DND-41 (cell line): Measurements from ENCODE around the gene TOX3.

Experiments used
- ATAC-seq: fragments of 200-7000 bp; cut with Tn5 transposase; 3 replicates; pipeline ENCODE4 v1.9.1; 2021; ENCODE audit warnings: low read depth; ENCODE audit not compliant: insufficient read depth
- DNase-seq: peaks from one replicate; pipeline ENCODE4 v3.0.0-alpha.2; 2020
- H2AFZ ChIP-seq: 2 replicates; pipeline ENCODE4 v1.6.0; 2012; ENCODE audit warnings: low read depth, low read length
- H3K27ac ChIP-seq: 2 replicates; pipeline ENCODE4 v1.5.1; 2012; ENCODE audit warnings: low read length, inconsistent platforms
- H3K27me3 ChIP-seq: fragments of 200-600 bp; sonication (generic); 2 replicates; pipeline ENCODE4 v1.6.0; 2012; ENCODE audit warnings: low read length, mild to moderate bottlenecking, inconsistent platforms; ENCODE audit not compliant: insufficient read depth, poor library complexity
- H3K36me3 ChIP-seq: 2 replicates; pipeline ENCODE4 v1.5.1; 2012; ENCODE audit warnings: low read length, inconsistent platforms; ENCODE audit not compliant: insufficient read depth
- H3K4me1 ChIP-seq: 2 replicates; pipeline ENCODE4 v1.5.1; 2012; ENCODE audit warnings: mild to moderate bottlenecking, low read length; ENCODE audit not compliant: insufficient read depth
- H3K4me2 ChIP-seq: 2 replicates; pipeline ENCODE4 v1.6.0; 2012; ENCODE audit warnings: mild to moderate bottlenecking, moderate library complexity, low read length, inconsistent platforms; ENCODE audit not compliant: insufficient read depth
- H3K4me3 ChIP-seq, 2 experiments: fragments of 200-600 bp in 1 of 2; shearing (Covaris generic) in 1 of 2; 2 replicates each; pipeline ENCODE4 v1.5.1; 2012 to 2016; ENCODE audit warnings: inconsistent platforms in 2 of 2, low read length in 2 of 2, mild to moderate bottlenecking in 2 of 2, low read depth in 1 of 2, moderate library complexity in 1 of 2
- H3K79me2 ChIP-seq: 2 replicates; pipeline ENCODE4 v1.6.0; 2012; ENCODE audit warnings: low read length, inconsistent platforms; ENCODE audit not compliant: insufficient read depth
- H3K9ac ChIP-seq: 2 replicates; pipeline ENCODE4 v1.6.0; 2012; ENCODE audit warnings: low read depth, mild to moderate bottlenecking, inconsistent platforms, low read length, moderate library complexity
- H3K9me3 ChIP-seq: 2 replicates; pipeline ENCODE4 v1.5.1; 2012; ENCODE audit warnings: low read length, moderate library complexity, mild to moderate bottlenecking, inconsistent platforms; ENCODE audit not compliant: insufficient read depth, severe bottlenecking
- H4K20me1 ChIP-seq: 2 replicates; pipeline ENCODE4 v1.6.0; 2012; ENCODE audit warnings: low read length; ENCODE audit not compliant: insufficient read depth
- CTCF ChIP-seq: IDR thresholded peaks from 2 replicates; pipeline ENCODE4 v1.5.1; 2012; ENCODE audit warnings: borderline replicate concordance, low read length, moderate library complexity, mild to moderate bottlenecking; ENCODE audit not compliant: poor library complexity, severe bottlenecking; ENCODE audit errors: extremely low read depth
- EZH2 ChIP-seq: IDR thresholded peaks from 3 replicates; pipeline ENCODE4 v1.6.1; 2012; ENCODE audit warnings: borderline replicate concordance, low read depth, mild to moderate bottlenecking, moderate library complexity, low read length, inconsistent platforms; ENCODE audit not compliant: severe bottlenecking

The TOX3 gene

GRCh38 chr16:52439750-52440149 is 107.2 kb downstream of the TOX3 start:
- H4K20me1 ChIP-seq: no peaks in the 10 kb centered on the region
- no peak overlapping the region for H3K4me2 ChIP-seq
- TF ChIP-seq EZH2 (no peak), CTCF (no peak)
- no peak for DNase-seq
- H3K36me3 ChIP-seq: no peaks in the 10 kb centered on the region
- H3K9ac ChIP-seq: no peak overlapping the region
- H3K4me1 ChIP-seq: no peaks in the 10 kb centered on the region
- no peaks in the 10 kb centered on the region for H3K9me3 ChIP-seq
- H3K27ac ChIP-seq: no peak overlapping the region
- no peaks in the 10 kb centered on the region for H3K79me2 ChIP-seq
- H3K4me3 ChIP-seq: no peak overlapping the region
- H3K27me3 ChIP-seq: no peaks in the 10 kb centered on the region
- ATAC-seq: no peak
- no peak overlapping the region for H2AFZ ChIP-seq

- DNase-seq (no peak), ATAC-seq (no peak)
- Histone ChIP-seq H3K9me3 (no peaks in the 10 kb centered on the region), H3K4me2 (no peak overlapping the region), H3K4me1 (no peaks in the 10 kb centered on the region), H3K27me3 (no peaks in the 10 kb centered on the region), H3K9ac (no peak overlapping the region), H3K27ac (no peak overlapping the region), H3K79me2 (no peaks in the 10 kb centered on the region), H3K36me3 (no peaks in the 10 kb centered on the region), H3K4me3 (no peak overlapping the region), H4K20me1 (no peaks in the 10 kb centered on the region), H2AFZ (no peak overlapping the region)
- TF ChIP-seq EZH2: no peak
- no peak for TF ChIP-seq CTCF
These were observed 107.7 kb downstream of the TOX3 start for GRCh38 chr16:52439171-52439701.

- no peak overlapping the region for H2AFZ ChIP-seq
- TF ChIP-seq CTCF (no peak), EZH2 (no peak)
- ATAC-seq (no peak), DNase-seq (no peak)
- no peaks in the 10 kb centered on the region for H3K79me2 ChIP-seq
- H3K27ac ChIP-seq: no peak overlapping the region
- no peaks in the 10 kb centered on the region for H3K4me1 ChIP-seq
- H3K9ac ChIP-seq: no peak overlapping the region
- H3K36me3 ChIP-seq: no peaks in the 10 kb centered on the region
- no peak overlapping the region for H3K4me3 ChIP-seq
- H3K9me3 ChIP-seq: no peaks in the 10 kb centered on the region
- no peaks in the 10 kb centered on the region for H3K27me3 ChIP-seq
- H4K20me1 ChIP-seq: no peaks in the 10 kb centered on the region
- H3K4me2 ChIP-seq: no peak overlapping the region
These were observed 109.7 kb downstream of the TOX3 start for GRCh38 chr16:52437277-52437670.
